H9 (cell line): ENCODE data around the gene AHNAK2. TPM values are rescaled to one million over a fixed set of nuclear protein-coding genes. Genes with fewer than 3 reads are reported as not detected.

ENCODE experiments used
- DNase-seq: peaks from one replicate; pipeline ENCODE4 v3.0.0-alpha.2; 2017
- H2AFZ ChIP-seq: one replicate; pipeline ENCODE4 v1.6.1; 2013; ENCODE audit warnings: mild to moderate bottlenecking, low read length, control low read depth, moderate library complexity
- H2AK5ac ChIP-seq: 2 replicates; pipeline ENCODE4 v1.6.1; 2013; ENCODE audit warnings: low read length, control low read depth, mixed read lengths; ENCODE audit not compliant: insufficient read length
- H2BK120ac ChIP-seq: one replicate; pipeline ENCODE4 v1.6.1; 2013; ENCODE audit warnings: low read depth, mild to moderate bottlenecking, low read length, control low read depth, inconsistent platforms; ENCODE audit not compliant: poor library complexity, severe bottlenecking
- H2BK12ac ChIP-seq: 2 replicates; pipeline ENCODE4 v1.6.1; 2013; ENCODE audit warnings: low read length, control low read depth, mixed read lengths, low read depth; ENCODE audit not compliant: insufficient read length
- H2BK15ac ChIP-seq: 2 replicates; pipeline ENCODE4 v1.6.1; 2013; ENCODE audit warnings: low read depth, low read length, control low read depth
- H2BK20ac ChIP-seq: one replicate; pipeline ENCODE4 v1.6.1; 2013; ENCODE audit warnings: low read depth, mild to moderate bottlenecking, low read length, control low read depth, inconsistent platforms; ENCODE audit not compliant: poor library complexity, severe bottlenecking
- H2BK5ac ChIP-seq: 2 replicates; pipeline ENCODE4 v1.6.1; 2013; ENCODE audit warnings: low read length, control low read depth, mixed read lengths; ENCODE audit not compliant: insufficient read length
- H3K14ac ChIP-seq: 2 replicates; pipeline ENCODE4 v1.6.1; 2013; ENCODE audit warnings: low read length, control low read depth; ENCODE audit not compliant: insufficient read depth
- H3K18ac ChIP-seq: 2 replicates; pipeline ENCODE4 v1.6.1; 2013; ENCODE audit warnings: low read depth, mild to moderate bottlenecking, mixed read lengths, low read length, control low read depth; ENCODE audit not compliant: insufficient read length
- H3K23ac ChIP-seq: 2 replicates; pipeline ENCODE4 v1.6.1; 2013; ENCODE audit warnings: low read length, control low read depth, mixed read lengths, low read depth; ENCODE audit not compliant: insufficient read length
- H3K23me2 ChIP-seq: 2 replicates; pipeline ENCODE4 v1.6.1; 2013; ENCODE audit warnings: low read depth, mild to moderate bottlenecking, mixed read lengths, low read length, control low read depth; ENCODE audit not compliant: insufficient read length, poor library complexity, severe bottlenecking
- H3K27ac ChIP-seq: 2 replicates; pipeline ENCODE4 v1.5.1; 2013; ENCODE audit warnings: low read length, control low read depth, mixed read lengths, low read depth; ENCODE audit not compliant: insufficient read length
- H3K27me3 ChIP-seq: 2 replicates; pipeline ENCODE4 v1.6.1; 2013; ENCODE audit warnings: low read length, control low read depth, inconsistent platforms; ENCODE audit not compliant: insufficient read depth
- H3K4ac ChIP-seq: 2 replicates; pipeline ENCODE4 v1.6.1; 2013; ENCODE audit warnings: low read depth, mild to moderate bottlenecking, control low read depth, inconsistent platforms, low read length, moderate library complexity
- H3K4me1 ChIP-seq: 2 replicates; pipeline ENCODE4 v1.6.1; 2013; ENCODE audit warnings: low read length, control low read depth, inconsistent platforms; ENCODE audit not compliant: insufficient read depth
- H3K4me2 ChIP-seq: 2 replicates; pipeline ENCODE4 v1.6.1; 2013; ENCODE audit warnings: low read length, control low read depth, mixed read lengths; ENCODE audit not compliant: insufficient read length, insufficient read depth
- H3K56ac ChIP-seq: 2 replicates; pipeline ENCODE4 v1.6.1; 2013; ENCODE audit warnings: low read depth, mild to moderate bottlenecking, mixed read lengths, low read length, control low read depth; ENCODE audit not compliant: insufficient read length
- H3K79me1 ChIP-seq: 2 replicates; pipeline ENCODE4 v1.6.1; 2013; ENCODE audit warnings: low read depth, mild to moderate bottlenecking, moderate library complexity, low read length, control low read depth, inconsistent platforms; ENCODE audit not compliant: insufficient read depth, poor library complexity, severe bottlenecking
- H3K79me2 ChIP-seq: 2 replicates; pipeline ENCODE4 v1.6.1; 2013; ENCODE audit warnings: low read length, control low read depth, inconsistent platforms; ENCODE audit not compliant: insufficient read depth
- H3K9ac ChIP-seq: 2 replicates; pipeline ENCODE4 v1.6.1; 2013; ENCODE audit warnings: low read length, control low read depth, mixed read lengths; ENCODE audit not compliant: insufficient read length; ENCODE audit errors: extremely low read depth
- H3K9me3 ChIP-seq: one replicate; pipeline ENCODE4 v1.6.1; 2013; ENCODE audit warnings: low read depth, low read length, inconsistent platforms; ENCODE audit not compliant: control insufficient read depth
- H3T11ph ChIP-seq: one replicate; pipeline ENCODE4 v1.6.1; 2013; ENCODE audit warnings: mild to moderate bottlenecking, low read length, control low read depth, inconsistent platforms
- H4K20me1 ChIP-seq: one replicate; pipeline ENCODE4 v1.6.1; 2013; ENCODE audit not compliant: control insufficient read depth, insufficient read length, insufficient read depth
- H4K5ac ChIP-seq: 2 replicates; pipeline ENCODE4 v1.6.1; 2013; ENCODE audit warnings: low read depth, mild to moderate bottlenecking, mixed read lengths, low read length, control low read depth; ENCODE audit not compliant: insufficient read length
- H4K8ac ChIP-seq: replicated peaks from 2 replicates; pipeline ENCODE4 v1.6.1; 2013; ENCODE audit warnings: low read length, control low read depth, mixed read lengths, low read depth; ENCODE audit not compliant: insufficient read length
- H4K91ac ChIP-seq: 2 replicates; pipeline ENCODE4 v1.6.1; 2013; ENCODE audit warnings: low read depth, mild to moderate bottlenecking, moderate library complexity, mixed read lengths, low read length, control low read depth; ENCODE audit not compliant: insufficient read length
- H3K27ac Mint-ChIP-seq, 3 experiments: 2 replicates in 2 of 3; 3 replicates in 1 of 3; pipeline ENCODE4 v1.8.0; 2020 to 2021; ENCODE audit warnings: mixed read lengths in 3 of 3, mild to moderate bottlenecking in 1 of 3, moderate library complexity in 1 of 3
- H3K27me3 Mint-ChIP-seq: 2 replicates; pipeline ENCODE4 v1.8.0; 2021; ENCODE audit warnings: low read depth, mild to moderate bottlenecking, moderate library complexity, mixed read lengths
- H3K36me3 Mint-ChIP-seq, 3 experiments: 2 replicates in 2 of 3; 3 replicates in 1 of 3; pipeline ENCODE4 v1.8.0; 2020 to 2021; ENCODE audit warnings: low read depth in 3 of 3, mixed read lengths in 3 of 3; ENCODE audit not compliant: insufficient read depth in 1 of 3
- H3K4me1 Mint-ChIP-seq, 2 experiments: 2 replicates each; pipeline ENCODE4 v1.8.0; 2020; ENCODE audit warnings: mixed read lengths in 2 of 2
- H3K4me3 Mint-ChIP-seq, 2 experiments: 2 replicates in 1 of 2; 3 replicates in 1 of 2; pipeline ENCODE4 v1.8.0; 2020 to 2021; ENCODE audit warnings: mild to moderate bottlenecking in 2 of 2, mixed read lengths in 2 of 2, moderate library complexity in 1 of 2
- H3K9me3 Mint-ChIP-seq, 2 experiments: 2 replicates in 1 of 2; 3 replicates in 1 of 2; pipeline ENCODE4 v1.8.0; 2020; ENCODE audit warnings: mild to moderate bottlenecking in 2 of 2, mixed read lengths in 2 of 2, moderate library complexity in 1 of 2
- CTCF ChIP-seq: fragments of 200-600 bp; sonication (generic); conservative IDR thresholded peaks from 3 replicates; pipeline ENCODE4 v1.8.0; 2021; ENCODE audit warnings: antibody characterized with exemption, mild to moderate bottlenecking
- WGBS: extraction: QIAGEN DNeasy Blood & Tissue Kit; methylation state at CpG from one replicate; pipeline ENCODE4 v1.1.7; 2013; ENCODE audit warnings: missing lambda C conversion rate, low lambda C conversion rate, mixed read lengths; ENCODE audit not compliant: insufficient read length; ENCODE audit errors: extremely low coverage; 5-methylcytosine and 5-hydroxymethylcytosine counted together
- total RNA-seq: library from RNA; stranded (reverse); gene quantifications from 2 replicates; pipeline ENCODE4 v1.2.1, GENCODE V29; 2021

Gene AHNAK2
- total RNA-seq, 1 experiment from 2014 or later: 2.8 TPM

- H2AFZ ChIP-seq: no peak within 1 kb of the TSS
- H3K27ac Mint-ChIP-seq: no peak within 1 kb of the TSS
Observed at GRCh38 chr14:104985675-104986486, 7.7 kb upstream of the AHNAK2 start, which contains the start of gene CLBA1. Gene CLBA1 (plus strand): TSS chr14:104985788. CDS start chr14:104986432, 644 bp downstream.

More at GRCh38 chr14:104985675-104986486, 7.7 kb upstream of the AHNAK2 start, which contains the start of gene CLBA1:
- Histone ChIP-seq H2BK5ac (no peak within 1 kb of the TSS), H3K9ac (no peak within 1 kb of the TSS), H3T11ph (no peak within 1 kb of the TSS), H4K8ac (no peak within 1 kb of the TSS), H3K23ac (no peak within 1 kb of the TSS), H2AK5ac (no peak within 1 kb of the TSS), H2BK15ac (no peak within 1 kb of the TSS), H3K4ac (no peak within 1 kb of the TSS), H3K9me3 (no peaks in the 10 kb centered on the region), H3K23me2 (peaks cover 3% of the 10 kb centered on the region), H4K5ac (no peak within 1 kb of the TSS), H3K18ac (no peak within 1 kb of the TSS), H2BK12ac (no peak within 1 kb of the TSS), H3K27me3 (0 out of 2 replicates have a peak, but pooled peaks cover 2% of the 10 kb centered on the region), H3K14ac (0 out of 2 replicates have a peak within 1 kb of the TSS, but pooled peaks have one; percentile 27), H3K4me1 (no peaks in the 10 kb centered on the region), H3K79me1 (no peaks in the 10 kb centered on the region), H3K4me2 (peak within 1 kb of the TSS; percentile 56), H3K79me2 (no peaks in the 10 kb centered on the region), H3K56ac (no peak within 1 kb of the TSS), H2BK120ac (no peak within 1 kb of the TSS), H4K91ac (no peak within 1 kb of the TSS), H3K27ac (no peak within 1 kb of the TSS), H4K20me1 (no peaks in the 10 kb centered on the region), H2BK20ac (no peak within 1 kb of the TSS)
- H3K9me3 Mint-ChIP-seq: no peaks in the 10 kb centered on the region; a peak in 1 of 5 replicates
- no peaks in the 10 kb centered on the region for H3K36me3 Mint-ChIP-seq
- WGBS: no CpG with 5 or more reads among the region's 77 CpGs
- H3K4me3 Mint-ChIP-seq: peak within 1 kb of the TSS; percentile 59 to 76
- DNase-seq: peak; percentile 86
- TF ChIP-seq CTCF: no peak
- H3K4me1 Mint-ChIP-seq: peaks cover 6 to 7% of the 10 kb centered on the region in 2 experiments; a peak in 3 of 4 replicates
- H3K27me3 Mint-ChIP-seq: peaks cover 13% of the 10 kb centered on the region
